DND-41 (cell line): ENCODE measurements around the gene ELMOD3.

ENCODE experiments used
- ATAC-seq: fragments of 200-7000 bp; cut with Tn5 transposase; 3 replicates; pipeline ENCODE4 v1.9.1; 2021; ENCODE audit warnings: low read depth; ENCODE audit not compliant: insufficient read depth
- DNase-seq: peaks from one replicate; pipeline ENCODE4 v3.0.0-alpha.2; 2020
- H2AFZ ChIP-seq: 2 replicates; pipeline ENCODE4 v1.6.0; 2012; ENCODE audit warnings: low read depth, low read length
- H3K27ac ChIP-seq: 2 replicates; pipeline ENCODE4 v1.5.1; 2012; ENCODE audit warnings: low read length, inconsistent platforms
- H3K27me3 ChIP-seq: fragments of 200-600 bp; sonication (generic); 2 replicates; pipeline ENCODE4 v1.6.0; 2012; ENCODE audit warnings: low read length, mild to moderate bottlenecking, inconsistent platforms; ENCODE audit not compliant: insufficient read depth, poor library complexity
- H3K36me3 ChIP-seq: 2 replicates; pipeline ENCODE4 v1.5.1; 2012; ENCODE audit warnings: low read length, inconsistent platforms; ENCODE audit not compliant: insufficient read depth
- H3K4me1 ChIP-seq: 2 replicates; pipeline ENCODE4 v1.5.1; 2012; ENCODE audit warnings: mild to moderate bottlenecking, low read length; ENCODE audit not compliant: insufficient read depth
- H3K4me2 ChIP-seq: 2 replicates; pipeline ENCODE4 v1.6.0; 2012; ENCODE audit warnings: mild to moderate bottlenecking, moderate library complexity, low read length, inconsistent platforms; ENCODE audit not compliant: insufficient read depth
- H3K4me3 ChIP-seq, 2 experiments: fragments of 200-600 bp in 1 of 2; shearing (Covaris generic) in 1 of 2; 2 replicates each; pipeline ENCODE4 v1.5.1; 2012 to 2016; ENCODE audit warnings: inconsistent platforms in 2 of 2, low read length in 2 of 2, mild to moderate bottlenecking in 2 of 2, low read depth in 1 of 2, moderate library complexity in 1 of 2
- H3K79me2 ChIP-seq: 2 replicates; pipeline ENCODE4 v1.6.0; 2012; ENCODE audit warnings: low read length, inconsistent platforms; ENCODE audit not compliant: insufficient read depth
- H3K9ac ChIP-seq: 2 replicates; pipeline ENCODE4 v1.6.0; 2012; ENCODE audit warnings: low read depth, mild to moderate bottlenecking, inconsistent platforms, low read length, moderate library complexity
- H3K9me3 ChIP-seq: 2 replicates; pipeline ENCODE4 v1.5.1; 2012; ENCODE audit warnings: low read length, moderate library complexity, mild to moderate bottlenecking, inconsistent platforms; ENCODE audit not compliant: insufficient read depth, severe bottlenecking
- H4K20me1 ChIP-seq: 2 replicates; pipeline ENCODE4 v1.6.0; 2012; ENCODE audit warnings: low read length; ENCODE audit not compliant: insufficient read depth
- EZH2 ChIP-seq: IDR thresholded peaks from 3 replicates; pipeline ENCODE4 v1.6.1; 2012; ENCODE audit warnings: borderline replicate concordance, low read depth, mild to moderate bottlenecking, moderate library complexity, low read length, inconsistent platforms; ENCODE audit not compliant: severe bottlenecking
- TF ChIP-seq, protein P1 (sequence below): IDR thresholded peaks from 2 replicates; pipeline ENCODE4 v1.5.1; 2012; ENCODE audit warnings: borderline replicate concordance, low read length, moderate library complexity, mild to moderate bottlenecking; ENCODE audit not compliant: poor library complexity, severe bottlenecking; ENCODE audit errors: extremely low read depth

Gene ELMOD3

GRCh38 chr2:85394261-85394681, 39.7 kb downstream of the ELMOD3 start:
- Histone ChIP-seq H3K27ac (peak overlapping the region; percentile 61), H3K79me2 (no peaks in the 10 kb centered on the region), H2AFZ (no peak overlapping the region), H3K9me3 (no peaks in the 10 kb centered on the region), H3K4me1 (no peaks in the 10 kb centered on the region), H3K4me2 (no peak overlapping the region), H3K4me3 (no peak overlapping the region), H3K36me3 (peaks cover 87% of the 10 kb centered on the region), H4K20me1 (no peaks in the 10 kb centered on the region), H3K9ac (no peak overlapping the region), H3K27me3 (no peaks in the 10 kb centered on the region)
- ATAC-seq (no peak), DNase-seq (no peak)
- TF ChIP-seq EZH2: no peak
- TF ChIP-seq, protein P1, sequence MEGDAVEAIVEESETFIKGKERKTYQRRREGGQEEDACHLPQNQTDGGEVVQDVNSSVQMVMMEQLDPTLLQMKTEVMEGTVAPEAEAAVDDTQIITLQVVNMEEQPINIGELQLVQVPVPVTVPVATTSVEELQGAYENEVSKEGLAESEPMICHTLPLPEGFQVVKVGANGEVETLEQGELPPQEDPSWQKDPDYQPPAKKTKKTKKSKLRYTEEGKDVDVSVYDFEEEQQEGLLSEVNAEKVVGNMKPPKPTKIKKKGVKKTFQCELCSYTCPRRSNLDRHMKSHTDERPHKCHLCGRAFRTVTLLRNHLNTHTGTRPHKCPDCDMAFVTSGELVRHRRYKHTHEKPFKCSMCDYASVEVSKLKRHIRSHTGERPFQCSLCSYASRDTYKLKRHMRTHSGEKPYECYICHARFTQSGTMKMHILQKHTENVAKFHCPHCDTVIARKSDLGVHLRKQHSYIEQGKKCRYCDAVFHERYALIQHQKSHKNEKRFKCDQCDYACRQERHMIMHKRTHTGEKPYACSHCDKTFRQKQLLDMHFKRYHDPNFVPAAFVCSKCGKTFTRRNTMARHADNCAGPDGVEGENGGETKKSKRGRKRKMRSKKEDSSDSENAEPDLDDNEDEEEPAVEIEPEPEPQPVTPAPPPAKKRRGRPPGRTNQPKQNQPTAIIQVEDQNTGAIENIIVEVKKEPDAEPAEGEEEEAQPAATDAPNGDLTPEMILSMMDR: no peak

DNA sequence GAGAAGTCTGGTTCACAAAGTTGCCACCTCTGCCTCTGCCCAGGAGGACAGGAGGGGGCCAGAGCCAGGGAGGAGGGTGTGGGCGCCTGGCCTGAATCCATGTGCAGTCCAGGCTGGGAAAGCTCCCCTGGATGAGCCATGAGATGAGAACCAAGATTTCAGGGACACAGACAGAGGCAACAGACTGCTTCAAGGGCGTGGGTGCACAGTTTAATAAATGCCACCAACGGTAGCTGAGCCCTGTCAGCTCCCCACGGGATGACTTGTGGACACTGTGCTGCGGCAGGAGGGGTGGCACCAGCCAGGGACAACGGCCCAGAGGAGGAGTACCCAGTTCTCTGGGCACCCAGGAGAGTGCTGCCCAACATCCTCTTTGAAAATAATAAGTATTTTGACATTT, 40.4 kb downstream of the ELMOD3 start:
- Histone ChIP-seq H3K4me1 (no peaks in the 10 kb centered on the region), H3K79me2 (no peaks in the 10 kb centered on the region), H4K20me1 (no peaks in the 10 kb centered on the region), H3K36me3 (peaks cover 85% of the 10 kb centered on the region), H2AFZ (no peak overlapping the region), H3K27me3 (no peaks in the 10 kb centered on the region), H3K4me2 (no peak overlapping the region), H3K4me3 (no peak overlapping the region), H3K9ac (no peak overlapping the region), H3K9me3 (no peaks in the 10 kb centered on the region), H3K27ac (peak overlapping the region; percentile 46; the same call in 1 of the 2 replicates)
- DNase-seq (no peak), ATAC-seq (no peak)
- TF ChIP-seq, protein P1: no peak
- TF ChIP-seq EZH2: no peak

DNA sequence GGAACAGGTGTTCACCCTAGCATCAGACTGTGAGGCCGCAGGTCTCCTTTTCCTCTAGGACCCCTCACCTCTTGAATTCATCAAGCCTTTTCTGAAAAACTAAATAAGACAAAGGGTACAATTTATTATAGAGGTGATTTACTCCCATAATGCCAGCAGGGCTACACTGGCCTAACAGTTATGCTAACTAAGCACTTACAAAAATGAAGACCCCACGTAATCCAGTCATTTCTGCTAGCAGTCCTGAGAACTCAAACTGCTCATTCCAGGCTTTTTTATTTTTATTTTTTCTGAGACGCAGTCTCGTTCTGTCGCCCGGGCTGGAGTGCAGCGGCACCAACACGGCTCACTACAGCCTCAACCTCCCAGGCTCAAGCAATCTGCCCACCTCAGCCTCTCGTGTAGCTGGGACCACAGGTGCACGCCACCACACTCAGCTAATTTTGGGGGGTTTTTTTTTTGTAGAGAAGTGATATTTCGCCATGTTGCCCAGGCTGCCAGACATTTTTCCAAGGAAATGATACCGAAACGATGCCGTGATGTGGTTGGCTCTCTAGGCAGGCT, 41.4 kb downstream of the ELMOD3 start:
- Histone ChIP-seq H3K4me3 (no peak overlapping the region), H3K4me2 (no peak overlapping the region), H3K79me2 (peaks cover 4% of the 10 kb centered on the region; the same call in 1 of the 2 replicates), H3K4me1 (no peaks in the 10 kb centered on the region), H2AFZ (no peak overlapping the region), H4K20me1 (no peaks in the 10 kb centered on the region), H3K9me3 (no peaks in the 10 kb centered on the region), H3K27me3 (no peaks in the 10 kb centered on the region), H3K27ac (0 out of 2 replicates have a peak overlapping the region, but pooled peaks have one; percentile 11), H3K9ac (no peak overlapping the region; the same call in 1 of the 2 replicates), H3K36me3 (peaks cover 86% of the 10 kb centered on the region)
- TF ChIP-seq EZH2: no peak
- TF ChIP-seq, protein P1: no peak
- ATAC-seq (no peak), DNase-seq (no peak)
